WTC11 (cell line): Measurements from ENCODE around the gene LRRC9. TPM values are rescaled to one million over a fixed set of nuclear protein-coding genes. Genes with fewer than 3 reads are reported as not detected.

ENCODE experiments used
- ATAC-seq: fragments of 200-7000 bp; cut with Tn5 transposase; 2 replicates; pipeline ENCODE4 v1.10.0; 2021; ENCODE audit warnings: mild to moderate bottlenecking, moderate library complexity
- CTCF ChIA-PET: fragments of 300-600 bp; sonication (Branson Sonifier 250); formaldehyde crosslinking; loops from one replicate; lab custom pipeline; 2021; ENCODE audit warnings: antibody characterized with exemption; lab: Charles Lee
- POLR2A ChIA-PET: fragments of 350-600 bp; sonication (Branson Sonifier 250); formaldehyde crosslinking; loops from one replicate; lab custom pipeline; 2021; ENCODE audit warnings: antibody characterized with exemption; lab: Charles Lee
- DNase-seq: peaks from one replicate; pipeline ENCODE4 v3.0.0; 2021; ENCODE audit warnings: low spot score
- H3K27ac Mint-ChIP-seq: 2 replicates; pipeline ENCODE4 v1.8.0; 2021; ENCODE audit warnings: mixed read lengths
- H3K27me3 Mint-ChIP-seq: 2 replicates; pipeline ENCODE4 v1.8.0; 2021; ENCODE audit warnings: low read depth, mild to moderate bottlenecking, moderate library complexity, mixed read lengths
- H3K36me3 Mint-ChIP-seq: 2 replicates; pipeline ENCODE4 v1.8.0; 2021; ENCODE audit warnings: mixed read lengths
- H3K4me1 Mint-ChIP-seq: 2 replicates; pipeline ENCODE4 v1.8.0; 2022; ENCODE audit warnings: mixed read lengths
- H3K4me3 Mint-ChIP-seq: 2 replicates; pipeline ENCODE4 v1.8.0; 2021; ENCODE audit warnings: mild to moderate bottlenecking, moderate library complexity, mixed read lengths
- H3K9me3 Mint-ChIP-seq: 2 replicates; pipeline ENCODE4 v1.8.0; 2021; ENCODE audit warnings: mixed read lengths
- ATF3 ChIP-seq: sonication (generic); formaldehyde crosslinking; conservative IDR thresholded peaks from 2 replicates; pipeline ENCODE4 v1.8.1; 2022; ENCODE audit warnings: mild to moderate bottlenecking, missing genetic modification reagents
- ERG ChIP-seq: fragments of 250-450 bp; sonication (Bioruptor Pico); IDR thresholded peaks from 2 replicates; pipeline ENCODE4 v1.8.0; 2021; ENCODE audit warnings: mild to moderate bottlenecking
- ESRRA ChIP-seq: sonication (generic); formaldehyde crosslinking; IDR thresholded peaks from 2 replicates; pipeline ENCODE4 v1.8.1; 2022; ENCODE audit warnings: mild to moderate bottlenecking, missing genetic modification reagents, borderline replicate concordance
- FOXP4 ChIP-seq: sonication (generic); formaldehyde crosslinking; IDR thresholded peaks from 2 replicates; pipeline ENCODE4 v1.8.0; 2022; ENCODE audit warnings: mild to moderate bottlenecking, missing genetic modification reagents
- GABPB1 ChIP-seq: sonication (generic); formaldehyde crosslinking; IDR thresholded peaks from 2 replicates; pipeline ENCODE4 v1.8.1; 2023; ENCODE audit warnings: mild to moderate bottlenecking, missing genetic modification reagents
- NR2C2 ChIP-seq: sonication (generic); formaldehyde crosslinking; IDR thresholded peaks from 2 replicates; pipeline ENCODE4 v1.8.0; 2022; ENCODE audit warnings: mild to moderate bottlenecking, missing genetic modification reagents
- SMAD3 ChIP-seq: sonication (generic); formaldehyde crosslinking; IDR thresholded peaks from 2 replicates; pipeline ENCODE4 v1.8.0; 2022; ENCODE audit warnings: missing genetic modification reagents, mild to moderate bottlenecking, borderline replicate concordance
- SP1 ChIP-seq: sonication (generic); formaldehyde crosslinking; conservative IDR thresholded peaks from 2 replicates; pipeline ENCODE4 v1.8.1; 2022; ENCODE audit warnings: missing genetic modification reagents
- TEAD1 ChIP-seq: sonication (generic); formaldehyde crosslinking; IDR thresholded peaks from 2 replicates; pipeline ENCODE4 v1.8.0; 2022; ENCODE audit warnings: mild to moderate bottlenecking, missing genetic modification reagents
- ZNF281 ChIP-seq: sonication (generic); formaldehyde crosslinking; IDR thresholded peaks from 2 replicates; pipeline ENCODE4 v1.8.0; 2023; ENCODE audit warnings: mild to moderate bottlenecking, missing genetic modification reagents
- ZNF425 ChIP-seq: fragments of 250-450 bp; sonication (Bioruptor Pico); conservative IDR thresholded peaks from 2 replicates; pipeline ENCODE4 v1.9.0; 2021; ENCODE audit warnings: mild to moderate bottlenecking
- total RNA-seq: library from RNA; stranded (reverse); gene quantifications from 3 replicates; pipeline ENCODE4 v1.2.3, GENCODE V29; 2021

Gene LRRC9
- total RNA-seq, 1 experiment from 2014 or later = 0.79 TPM

GRCh38 chr14:59918824-59919569, 947 bp upstream of the LRRC9 start (continued):
- TF ChIP-seq ERG (no peak), SP1 (CRISPR knock-in tag) (no peak), ZNF281 (CRISPR knock-in tag) (no peak), NR2C2 (CRISPR knock-in tag) (no peak)

- TF ChIP-seq TEAD1 = no peak
- peak; percentile 73; the same call in 1 of the 2 replicates for TF ChIP-seq GABPB1 (CRISPR knock-in tag)
- TF ChIP-seq SMAD3 (CRISPR knock-in tag) = no peak
- POLR2A ChIA-PET = interaction anchor here (1.0 kb wide), 1 partner anchor 22 kb away, joined by 3 read pairs; no protein-coding TSS in a partner anchor
- no peak for ATAC-seq
- CTCF ChIA-PET = interaction anchor here (0.6 to 1.2 kb wide), 10 partner anchors 9 to 344 kb away, joined by 3 to 9 read pairs (median 4); partner anchors contain the start of genes CCDC175 and RTN1
- Mint-ChIP-seq H3K36me3 (peaks cover 9% of the 10 kb centered on the region), H3K27me3 (no peaks in the 10 kb centered on the region), H3K27ac (peak overlapping the region; percentile 85), H3K4me3 (peak overlapping the region; percentile 87), H3K4me1 (peaks cover 10% of the 10 kb centered on the region), H3K9me3 (no peaks in the 10 kb centered on the region; the same call in 1 of the 2 replicates)
- DNase-seq = no peak
Measured at GRCh38 chr14:59920378-59920683, 387 bp downstream of the LRRC9 start.

- no peaks in the 10 kb centered on the region for H3K27me3 Mint-ChIP-seq
- H3K36me3 Mint-ChIP-seq = no peaks in the 10 kb centered on the region
- ATAC-seq = no peak
- no peak for TF ChIP-seq ATF3 (CRISPR knock-in tag)
- TF ChIP-seq ZNF425 = no peak
- TF ChIP-seq FOXP4 (CRISPR knock-in tag) = no peak
- no peak for TF ChIP-seq ESRRA (CRISPR knock-in tag)
- TF ChIP-seq, all 79 proteins: peak for 0
- ChIA-PET CTCF (no interaction called here), POLR2A (no interaction called here)
- Mint-ChIP-seq H3K27ac (no peak overlapping the region), H3K4me3 (no peak overlapping the region), H3K4me1 (peaks cover 3% of the 10 kb centered on the region), H3K9me3 (no peaks in the 10 kb centered on the region)
- DNase-seq = no peak
Measured at GRCh38 chr14:59925797-59926196, 5.9 kb downstream of the LRRC9 start.
